ENCODE data around the gene EPG5. TPM values are rescaled to one million over a fixed set of nuclear protein-coding genes. Genes with fewer than 3 reads are reported as not detected.

Gene EPG5
- total RNA-seq, 1 experiment from 2014 or later = 16.1 TPM

- Histone ChIP-seq H3K9me3 (ENCODE audit: control insufficient read depth, low read depth, low read length) (no peaks in the 10 kb centered on the region), H2BK5ac (ENCODE audit: insufficient read length, low read length) (no peak overlapping the region), H4K5ac (ENCODE audit: insufficient read length, low read depth, low read length) (no peak overlapping the region), H3K18ac (ENCODE audit: insufficient read length, low read depth, low read length) (no peak overlapping the region), H4K8ac (replicated peaks; ENCODE audit: insufficient read length, low read depth, low read length) (no peak overlapping the region), H3K4me2 (ENCODE audit: insufficient read depth, insufficient read length, low read length) (no peak overlapping the region), H3K27me3 (ENCODE audit: insufficient read depth, low read length) (no peaks in the 10 kb centered on the region), H3K4ac (ENCODE audit: low read depth, low read length) (no peak overlapping the region), H2BK15ac (ENCODE audit: low read depth, low read length) (no peak overlapping the region), H2BK120ac (ENCODE audit: low read depth, low read length, poor library complexity, severe bottlenecking) (no peak overlapping the region), H4K20me1 (ENCODE audit: control insufficient read depth, insufficient read depth, insufficient read length) (no peaks in the 10 kb centered on the region), H3K23me2 (ENCODE audit: insufficient read length, low read depth, low read length, poor library complexity, severe bottlenecking) (no peaks in the 10 kb centered on the region), H3K9ac (ENCODE audit: extremely low read depth, insufficient read length, low read length) (no peak overlapping the region), H3T11ph (ENCODE audit: low read length) (no peak overlapping the region), H3K56ac (ENCODE audit: insufficient read length, low read depth, low read length) (no peak overlapping the region), H3K14ac (ENCODE audit: insufficient read depth, low read length) (no peak overlapping the region), H3K4me1 (ENCODE audit: insufficient read depth, low read length) (no peaks in the 10 kb centered on the region), H3K79me2 (ENCODE audit: insufficient read depth, low read length) (no peaks in the 10 kb centered on the region), H2BK12ac (ENCODE audit: insufficient read length, low read depth, low read length) (no peak overlapping the region), H2AFZ (ENCODE audit: low read length) (no peak overlapping the region), H4K91ac (ENCODE audit: insufficient read length, low read depth, low read length) (no peak overlapping the region), H2AK5ac (ENCODE audit: insufficient read length, low read length) (no peak overlapping the region), H2BK20ac (ENCODE audit: low read depth, low read length, poor library complexity, severe bottlenecking) (no peak overlapping the region), H3K27ac (ENCODE audit: insufficient read length, low read depth, low read length) (no peak overlapping the region), H3K23ac (ENCODE audit: insufficient read length, low read depth, low read length) (no peak overlapping the region), H3K79me1 (ENCODE audit: insufficient read depth, low read depth, low read length, poor library complexity, severe bottlenecking) (no peaks in the 10 kb centered on the region)
- no peak for DNase-seq
- peaks cover 0 to 5% (median 0%) of the 10 kb centered on the region in 3 experiments; a peak in 1 of 7 replicates for H3K36me3 Mint-ChIP-seq (ENCODE audit: insufficient read depth in 1 of 3, low read depth in 3 of 3)
- H3K27me3 Mint-ChIP-seq (ENCODE audit: low read depth) = no peaks in the 10 kb centered on the region
- no peaks in the 10 kb centered on the region for H3K4me1 Mint-ChIP-seq
- no peak overlapping the region for H3K4me3 Mint-ChIP-seq
- H3K27ac Mint-ChIP-seq = no peak overlapping the region
- no peaks in the 10 kb centered on the region for H3K9me3 Mint-ChIP-seq
- no peak for TF ChIP-seq CTCF (conservative IDR thresholded peaks at IDR 0.05)
- no CpG with 5 or more reads among the region's 3 CpGs for WGBS (ENCODE audit: extremely low coverage, insufficient read length, low lambda C conversion rate)
Measured at GRCh38 chr18:45991788-45992187, 24.7 kb upstream of the EPG5 start.
